Measurements from ENCODE around the gene SETD7.

The SETD7 gene

DNA sequence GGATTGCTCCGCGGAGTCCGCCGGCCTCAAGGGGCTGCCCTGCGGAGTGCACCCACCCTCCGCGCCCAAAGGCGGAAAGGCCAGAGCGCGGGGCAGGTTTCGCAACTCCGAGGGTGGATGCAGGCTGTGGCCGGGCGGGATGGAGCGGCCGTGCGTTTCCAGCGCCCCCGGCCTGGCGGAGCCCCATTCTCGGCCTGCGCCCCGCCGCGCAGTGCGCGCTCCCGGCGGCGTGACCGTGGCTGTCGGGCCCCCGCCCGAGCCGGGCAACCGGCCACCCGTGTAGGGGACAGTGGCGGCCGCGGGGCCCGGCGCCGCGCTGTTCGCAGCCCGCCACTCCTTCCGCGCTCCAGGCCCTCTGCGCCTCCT, 331 bp downstream of the SETD7 start:
- no peak for DNase-seq (ENCODE audit: extremely low read depth, low read depth)
- TF ChIP-seq, protein P1, sequence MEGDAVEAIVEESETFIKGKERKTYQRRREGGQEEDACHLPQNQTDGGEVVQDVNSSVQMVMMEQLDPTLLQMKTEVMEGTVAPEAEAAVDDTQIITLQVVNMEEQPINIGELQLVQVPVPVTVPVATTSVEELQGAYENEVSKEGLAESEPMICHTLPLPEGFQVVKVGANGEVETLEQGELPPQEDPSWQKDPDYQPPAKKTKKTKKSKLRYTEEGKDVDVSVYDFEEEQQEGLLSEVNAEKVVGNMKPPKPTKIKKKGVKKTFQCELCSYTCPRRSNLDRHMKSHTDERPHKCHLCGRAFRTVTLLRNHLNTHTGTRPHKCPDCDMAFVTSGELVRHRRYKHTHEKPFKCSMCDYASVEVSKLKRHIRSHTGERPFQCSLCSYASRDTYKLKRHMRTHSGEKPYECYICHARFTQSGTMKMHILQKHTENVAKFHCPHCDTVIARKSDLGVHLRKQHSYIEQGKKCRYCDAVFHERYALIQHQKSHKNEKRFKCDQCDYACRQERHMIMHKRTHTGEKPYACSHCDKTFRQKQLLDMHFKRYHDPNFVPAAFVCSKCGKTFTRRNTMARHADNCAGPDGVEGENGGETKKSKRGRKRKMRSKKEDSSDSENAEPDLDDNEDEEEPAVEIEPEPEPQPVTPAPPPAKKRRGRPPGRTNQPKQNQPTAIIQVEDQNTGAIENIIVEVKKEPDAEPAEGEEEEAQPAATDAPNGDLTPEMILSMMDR (IDR thresholded peaks at IDR 0.05; ENCODE audit: low read depth, low read length) = no peak

GRCh38 chr4:139554893-139555704, 920 bp downstream of the SETD7 start:
- DNase-seq (ENCODE audit: extremely low read depth, low read depth) = peak; percentile 65
- TF ChIP-seq, protein P1 (IDR thresholded peaks at IDR 0.05; ENCODE audit: low read depth, low read length) = no peak

GRCh38 chr4:139554642-139554892, 1.5 kb downstream of the SETD7 start:
- TF ChIP-seq, protein P1 (IDR thresholded peaks at IDR 0.05; ENCODE audit: low read depth, low read length) = no peak

GRCh38 chr4:139553751-139554641, 2.0 kb downstream of the SETD7 start:
- DNase-seq (ENCODE audit: extremely low read depth, low read depth) = no peak
- TF ChIP-seq, protein P1 (IDR thresholded peaks at IDR 0.05; ENCODE audit: low read depth, low read length) = no peak

More at GRCh38 chr4:139554642-139554892, 1.5 kb downstream of the SETD7 start:
- no peak for DNase-seq (ENCODE audit: extremely low read depth, low read depth)

GRCh38 chr4:139552517-139553307, 3.3 kb downstream of the SETD7 start:
- no peak for DNase-seq (ENCODE audit: extremely low read depth, low read depth)
- TF ChIP-seq, protein P1 (IDR thresholded peaks at IDR 0.05; ENCODE audit: low read depth, low read length) = no peak

DNA sequence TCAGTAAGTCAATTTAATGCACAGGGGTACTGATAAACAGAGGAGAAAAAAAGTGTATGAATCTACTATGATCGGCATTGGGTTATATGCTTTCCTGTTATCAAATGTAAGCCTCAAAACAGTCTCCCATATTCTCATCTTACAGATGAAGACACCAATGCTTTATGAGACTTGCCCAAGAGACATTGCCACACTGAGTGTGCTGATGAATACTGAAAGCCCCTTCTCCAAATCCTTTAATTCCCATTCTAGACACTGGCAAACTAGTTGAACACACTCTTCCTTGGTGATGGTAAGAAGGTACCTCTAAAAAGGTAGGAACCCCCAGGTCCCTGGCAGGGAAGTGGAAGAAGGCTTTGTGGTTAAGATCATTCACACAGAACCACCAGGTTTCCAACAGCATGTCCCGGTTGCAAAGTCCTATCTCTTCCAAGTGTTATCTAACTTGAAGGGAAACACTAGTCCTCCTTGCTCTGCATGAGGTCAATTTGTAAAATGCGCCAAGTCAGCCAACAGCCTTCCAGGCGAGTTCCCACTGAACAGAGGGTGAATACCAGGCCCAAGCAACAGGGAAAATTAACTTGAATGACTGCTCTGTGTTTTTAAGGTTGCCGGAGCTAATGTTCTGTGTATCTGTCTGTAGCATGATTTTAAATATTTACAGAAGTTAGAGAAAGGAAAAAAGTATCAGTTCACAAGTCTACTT, 5.1 kb downstream of the SETD7 start:
- no peak for DNase-seq (ENCODE audit: extremely low read depth, low read depth)
- TF ChIP-seq, protein P1 (IDR thresholded peaks at IDR 0.05; ENCODE audit: low read depth, low read length) = no peak

All from AG09319 (cell line).